ENCODE results near the gene FAM120B. TPM values are rescaled to one million over a fixed set of nuclear protein-coding genes. Genes with fewer than 3 reads are reported as not detected.

Gene FAM120B
- total and polyA plus RNA-seq, 3 donors from 2014 or later = 33.8 to 62.2 (median 40.6) TPM

- Histone ChIP-seq H3K4me3 (no peak overlapping the region), H3K27ac (no peak overlapping the region), H3K27me3 (no peaks in the 10 kb centered on the region), H3K4me1 (no peaks in the 10 kb centered on the region), H3K9me3 (no peaks in the 10 kb centered on the region), H3K36me3 (ENCODE audit: low read depth, missing control alignments) (no peaks in the 10 kb centered on the region)
- 92 to 95% methylated on average over 11 of the region's 11 CpGs for WGBS, 2 donors
- no peak for DNase-seq
- intact Hi-C loops (cut with DNase I; ENCODE audit: low total_unique reads) = no loop called here
- TF ChIP-seq CTCF (IDR thresholded peaks at IDR 0.05) (no peak), POLR2A (IDR thresholded peaks at IDR 0.05) (no peak)
Observed at GRCh38 chr6:170372380-170373325, 66.1 kb downstream of the FAM120B start.

- intact Hi-C loops (cut with DNase I; ENCODE audit: low total_unique reads) = no loop called here
Observed at GRCh38 chr6:170374571-170375444, 68.2 kb downstream of the FAM120B start.

GRCh38 chr6:170375661-170376060, 69.1 kb downstream of the FAM120B start:
- intact Hi-C loops (cut with DNase I; ENCODE audit: low total_unique reads) = no loop called here

More at GRCh38 chr6:170374571-170375444, 68.2 kb downstream of the FAM120B start:
- Histone ChIP-seq H3K4me1 (no peaks in the 10 kb centered on the region), H3K36me3 (ENCODE audit: low read depth, missing control alignments) (no peaks in the 10 kb centered on the region), H3K27ac (no peak overlapping the region), H3K9me3 (no peaks in the 10 kb centered on the region), H3K27me3 (no peaks in the 10 kb centered on the region), H3K4me3 (no peak overlapping the region)
- no peak for TF ChIP-seq POLR2A (IDR thresholded peaks at IDR 0.05)
- no peak for TF ChIP-seq CTCF (IDR thresholded peaks at IDR 0.05)
- WGBS, 2 donors = 82 to 84% methylated on average over 11 of the region's 11 CpGs
- no peak for DNase-seq

GRCh38 chr6:170376386-170377043, 70.0 kb downstream of the FAM120B start:
- WGBS, 2 donors = 89 to 92% methylated on average over 19 to 29 of the region's 29 CpGs
- no peaks in the 10 kb centered on the region for H3K36me3 ChIP-seq (ENCODE audit: low read depth, missing control alignments)
- H3K9me3 ChIP-seq = no peaks in the 10 kb centered on the region
- H3K4me3 ChIP-seq = no peak overlapping the region
- DNase-seq = no peak
- TF ChIP-seq POLR2A (IDR thresholded peaks at IDR 0.05) (no peak), CTCF (IDR thresholded peaks at IDR 0.05) (no peak)
- no peaks in the 10 kb centered on the region for H3K27me3 ChIP-seq
- intact Hi-C loops (cut with DNase I; ENCODE audit: low total_unique reads) = no loop called here
- no peak overlapping the region for H3K27ac ChIP-seq
- no peaks in the 10 kb centered on the region for H3K4me1 ChIP-seq

More at GRCh38 chr6:170375661-170376060, 69.1 kb downstream of the FAM120B start:
- Histone ChIP-seq H3K9me3 (no peaks in the 10 kb centered on the region), H3K36me3 (ENCODE audit: low read depth, missing control alignments) (no peaks in the 10 kb centered on the region), H3K27me3 (no peaks in the 10 kb centered on the region), H3K4me1 (no peaks in the 10 kb centered on the region), H3K4me3 (no peak overlapping the region), H3K27ac (no peak overlapping the region)
- no peak for DNase-seq
- WGBS, 2 donors = 87 to 91% methylated on average over 10 of the region's 10 CpGs
- TF ChIP-seq CTCF (IDR thresholded peaks at IDR 0.05) = no peak
